Measurements from ENCODE around the gene PLAAT3.

GRCh38 chr11:63551889-63552266 is 62.4 kb downstream of the PLAAT3 start:
- TF ChIP-seq ZNF639 (tag by site-specific recombination; IDR thresholded peaks at IDR 0.05) (no peak), CTCF (tag by site-specific recombination; IDR thresholded peaks at IDR 0.05) (no peak), ZBTB11 (tag by site-specific recombination; conservative IDR thresholded peaks at IDR 0.05; ENCODE audit: low read depth) (no peak), ZNF571 (tag by site-specific recombination; IDR thresholded peaks at IDR 0.05) (no peak), ZFP3 (tag by site-specific recombination; IDR thresholded peaks at IDR 0.05; ENCODE audit: low read depth) (no peak), ZNF24 (tag by site-specific recombination; IDR thresholded peaks at IDR 0.05) (no peak), ZFP37 (tag by site-specific recombination; IDR thresholded peaks at IDR 0.05) (no peak), ZSCAN18 (tag by site-specific recombination; IDR thresholded peaks at IDR 0.05) (no peak)
